LNCAP (cell line): ENCODE results near the gene HAGHL.

Experiments used
- CTCF ChIP-seq: fragments of 450-650 bp; IDR thresholded peaks from 2 replicates; pipeline ENCODE4 v1.5.1; 2017; ENCODE audit warnings: mild to moderate bottlenecking

Gene HAGHL

GRCh38 chr16:704047-704446 lies 22.9 kb upstream of the HAGHL start:
- TF ChIP-seq CTCF: no peak

- no peak for TF ChIP-seq CTCF
Measured at GRCh38 chr16:704552-705380, 22.1 kb upstream of the HAGHL start.

- no peak for TF ChIP-seq CTCF
Measured at GRCh38 chr16:705431-706188, 21.3 kb upstream of the HAGHL start, which contains the start of gene FBXL16. Gene FBXL16 (minus strand): TSS chr16:705801. CDS start chr16:697405, 8,396 bp downstream.

- TF ChIP-seq CTCF: no peak
Measured at GRCh38 chr16:706189-707061, 20.5 kb upstream of the HAGHL start.

GRCh38 chr16:707062-707538 lies 19.8 kb upstream of the HAGHL start:
- no peak for TF ChIP-seq CTCF

GRCh38 chr16:708019-708418 lies 18.9 kb upstream of the HAGHL start:
- TF ChIP-seq CTCF: no peak

GRCh38 chr16:708959-709358 lies 17.9 kb upstream of the HAGHL start:
- TF ChIP-seq CTCF: no peak
